Measurements from ENCODE around the gene HRK. TPM values are rescaled to one million over a fixed set of nuclear protein-coding genes. Genes with fewer than 3 reads are reported as not detected.
"Not testable (repeated sequence)": the region's sequence is repeated elsewhere in the genome, so short reads cannot be mapped to it uniquely, and the experiment has no call there.

The HRK gene
- total RNA-seq, 1 donor from 2014 or later, result 2.1 TPM

- H3K27me3 Mint-ChIP-seq (ENCODE audit: low read depth, unreplicated experiment), result no peaks in the 10 kb centered on the region
- H3K27me3 ChIP-seq (ENCODE audit: insufficient read depth, low read length), result no peaks in the 10 kb centered on the region
- H3K9me3 ChIP-seq (ENCODE audit: insufficient read depth, low read depth, low read length), result no peaks in the 10 kb centered on the region
- no peaks in the 10 kb centered on the region for H3K36me3 ChIP-seq (ENCODE audit: insufficient read depth, low read length)
- H3K27ac ChIP-seq (ENCODE audit: low read depth, low read length), result peak overlapping the region; percentile 93
- no peak for TF ChIP-seq CTCF (IDR thresholded peaks at IDR 0.05; ENCODE audit: insufficient read depth, low read depth, low read length)
- no peak for TF ChIP-seq EZH2 (IDR thresholded peaks at IDR 0.05; ENCODE audit: insufficient read depth, low read length)
- peak overlapping the region; percentile 91 for H3K4me3 ChIP-seq (ENCODE audit: insufficient read depth, low read depth, low read length)
- H3K27ac Mint-ChIP-seq (ENCODE audit: unreplicated experiment), result peak overlapping the region; percentile 99
- peak; percentile 81 for DNase-seq (ENCODE audit: low read depth)
- H4K20me1 ChIP-seq (ENCODE audit: insufficient read depth, low read length), result no peaks in the 10 kb centered on the region
- peak overlapping the region; percentile 91 for H3K4me3 Mint-ChIP-seq (ENCODE audit: unreplicated experiment)
- H2AFZ ChIP-seq (ENCODE audit: low read depth, low read length), result peak overlapping the region; percentile 99
- H3K79me2 ChIP-seq (ENCODE audit: insufficient read depth, low read length), result no peaks in the 10 kb centered on the region
- H3K4me1 Mint-ChIP-seq (ENCODE audit: low read depth, unreplicated experiment), result peaks cover 8% of the 10 kb centered on the region
- H3K4me2 ChIP-seq (ENCODE audit: low read length), result peak overlapping the region; percentile 98
- peak overlapping the region; percentile 99 for H3K9ac ChIP-seq (ENCODE audit: low read length)
- peaks cover 8% of the 10 kb centered on the region for H3K4me1 ChIP-seq (ENCODE audit: insufficient read depth, low read length)
- FAIRE-seq, result no peak
- H3K36me3 Mint-ChIP-seq (ENCODE audit: low read depth, unreplicated experiment), result no peaks in the 10 kb centered on the region
- H3K9me3 Mint-ChIP-seq (ENCODE audit: unreplicated experiment), result no peaks in the 10 kb centered on the region
Observed at GRCh38 chr12:116818948-116819832, 62.1 kb downstream of the HRK start.

GRCh38 chr12:116818341-116818856 is 62.8 kb downstream of the HRK start:
- no peaks in the 10 kb centered on the region for H3K36me3 ChIP-seq (ENCODE audit: insufficient read depth, low read length)
- Mint-ChIP-seq H3K4me1 (ENCODE audit: low read depth, unreplicated experiment) (peaks cover 8% of the 10 kb centered on the region), H3K27me3 (ENCODE audit: low read depth, unreplicated experiment) (no peaks in the 10 kb centered on the region), H3K36me3 (ENCODE audit: low read depth, unreplicated experiment) (no peaks in the 10 kb centered on the region), H3K4me3 (ENCODE audit: unreplicated experiment) (peak overlapping the region; percentile 91), H3K9me3 (ENCODE audit: unreplicated experiment) (no peaks in the 10 kb centered on the region), H3K27ac (ENCODE audit: unreplicated experiment) (peak overlapping the region; percentile 99)
- no peaks in the 10 kb centered on the region for H3K79me2 ChIP-seq (ENCODE audit: insufficient read depth, low read length)
- no peaks in the 10 kb centered on the region for H4K20me1 ChIP-seq (ENCODE audit: insufficient read depth, low read length)
- peak overlapping the region; percentile 93 for H3K27ac ChIP-seq (ENCODE audit: low read depth, low read length)
- DNase-seq (ENCODE audit: low read depth), result peak; percentile 9
- peak overlapping the region; percentile 99 for H2AFZ ChIP-seq (ENCODE audit: low read depth, low read length)
- no peak for TF ChIP-seq CTCF (IDR thresholded peaks at IDR 0.05; ENCODE audit: insufficient read depth, low read depth, low read length)
- no peak for TF ChIP-seq EZH2 (IDR thresholded peaks at IDR 0.05; ENCODE audit: insufficient read depth, low read length)
- H3K9ac ChIP-seq (ENCODE audit: low read length), result peak overlapping the region; percentile 99
- no peaks in the 10 kb centered on the region for H3K27me3 ChIP-seq (ENCODE audit: insufficient read depth, low read length)
- FAIRE-seq, result no peak
- H3K4me3 ChIP-seq (ENCODE audit: insufficient read depth, low read depth, low read length), result peak overlapping the region; percentile 91
- H3K4me2 ChIP-seq (ENCODE audit: low read length), result peak overlapping the region; percentile 98
- peaks cover 8% of the 10 kb centered on the region for H3K4me1 ChIP-seq (ENCODE audit: insufficient read depth, low read length)
- no peaks in the 10 kb centered on the region for H3K9me3 ChIP-seq (ENCODE audit: insufficient read depth, low read depth, low read length)

GRCh38 chr12:116814766-116815165 is 66.5 kb downstream of the HRK start:
- H3K9me3 Mint-ChIP-seq (ENCODE audit: unreplicated experiment); H3K4me3 Mint-ChIP-seq (ENCODE audit: unreplicated experiment): not testable (repeated sequence)

More at GRCh38 chr12:116814766-116815165, 66.5 kb downstream of the HRK start:
- not testable (repeated sequence) for H2AFZ ChIP-seq (ENCODE audit: low read depth, low read length); DNase-seq (ENCODE audit: low read depth); H3K27me3 ChIP-seq (ENCODE audit: insufficient read depth, low read length); H3K27ac Mint-ChIP-seq (ENCODE audit: unreplicated experiment); H3K9ac ChIP-seq (ENCODE audit: low read length); H3K4me1 Mint-ChIP-seq (ENCODE audit: low read depth, unreplicated experiment); FAIRE-seq; H3K79me2 ChIP-seq (ENCODE audit: insufficient read depth, low read length); H3K27me3 Mint-ChIP-seq (ENCODE audit: low read depth, unreplicated experiment); H3K4me3 ChIP-seq (ENCODE audit: insufficient read depth, low read depth, low read length); H3K9me3 ChIP-seq (ENCODE audit: insufficient read depth, low read depth, low read length); H3K36me3 ChIP-seq (ENCODE audit: insufficient read depth, low read length); H3K36me3 Mint-ChIP-seq (ENCODE audit: low read depth, unreplicated experiment); H3K4me2 ChIP-seq (ENCODE audit: low read length); H3K4me1 ChIP-seq (ENCODE audit: insufficient read depth, low read length); H4K20me1 ChIP-seq (ENCODE audit: insufficient read depth, low read length); H3K27ac ChIP-seq (ENCODE audit: low read depth, low read length)

Measured in astrocyte (in vitro differentiated cells and primary cell).